GM23338 (cell line): Measurements from ENCODE around the gene OTOGL. TPM values are rescaled to one million over a fixed set of nuclear protein-coding genes. Genes with fewer than 3 reads are reported as not detected.
A peak's percentile ranks its signal among the peaks of the same experiment; 100 is the strongest.

Experiments used
- ATAC-seq: fragments of 200-7000 bp; cut with Tn5 transposase; 3 replicates; pipeline ENCODE4 v1.9.1; 2020
- DNase-seq: peaks from one replicate; pipeline ENCODE4 v3.0.0-alpha.2; 2015; ENCODE audit warnings: low spot score
- H2AFZ ChIP-seq: fragments of 200-600 bp; sonication (generic); 2 replicates; pipeline ENCODE4 v1.8.0; 2016; ENCODE audit warnings: antibody characterized with exemption, mild to moderate bottlenecking, moderate library complexity
- H3F3A ChIP-seq: fragments of 200-600 bp; sonication (generic); replicated peaks from 2 replicates; pipeline ENCODE4 v1.8.0; 2017; ENCODE audit warnings: antibody characterized with exemption, mixed run types, low read depth
- H3K27ac ChIP-seq: fragments of 200-600 bp; sonication (generic); 2 replicates; pipeline ENCODE4 v1.6.1; 2016; ENCODE audit warnings: low read depth
- H3K27me3 ChIP-seq: fragments of 200-600 bp; sonication (generic); 2 replicates; pipeline ENCODE4 v1.8.0; 2016; ENCODE audit warnings: mild to moderate bottlenecking, mixed run types, moderate library complexity; ENCODE audit not compliant: insufficient read depth
- H3K36me3 ChIP-seq: fragments of 200-600 bp; sonication (generic); 2 replicates; pipeline ENCODE4 v1.8.0; 2016; ENCODE audit warnings: mild to moderate bottlenecking; ENCODE audit not compliant: insufficient read depth
- H3K4me1 ChIP-seq: fragments of 200-600 bp; sonication (generic); 2 replicates; pipeline ENCODE4 v1.8.0; 2016; ENCODE audit warnings: mild to moderate bottlenecking, moderate library complexity; ENCODE audit not compliant: insufficient read depth
- H3K4me2 ChIP-seq: fragments of 200-600 bp; sonication (generic); 2 replicates; pipeline ENCODE4 v1.7.1; 2017; ENCODE audit warnings: mixed run types
- H3K4me3 ChIP-seq: fragments of 200-600 bp; sonication (generic); 2 replicates; pipeline ENCODE4 v1.6.1; 2016; ENCODE audit warnings: mixed run types
- H3K79me2 ChIP-seq: fragments of 200-600 bp; sonication (generic); replicated peaks from 2 replicates; pipeline ENCODE4 v1.8.0; 2017; ENCODE audit warnings: mild to moderate bottlenecking; ENCODE audit not compliant: insufficient read depth
- H3K9me2 ChIP-seq: fragments of 200-600 bp; sonication (generic); 2 replicates; pipeline ENCODE4 v1.8.0; 2017; ENCODE audit not compliant: insufficient read depth
- H4K20me1 ChIP-seq: fragments of 200-600 bp; sonication (generic); replicated peaks from 2 replicates; pipeline ENCODE4 v1.8.0; 2017; ENCODE audit warnings: mild to moderate bottlenecking; ENCODE audit not compliant: insufficient read depth
- H3K27ac Mint-ChIP-seq: 2 replicates; pipeline ENCODE4 v1.8.0; 2020; ENCODE audit warnings: inconsistent platforms, mild to moderate bottlenecking, moderate library complexity, mixed read lengths
- H3K27me3 Mint-ChIP-seq: 3 replicates; pipeline ENCODE4 v1.8.0; 2022; ENCODE audit warnings: low read depth, mild to moderate bottlenecking, moderate library complexity, mixed read lengths, inconsistent platforms; ENCODE audit not compliant: insufficient read depth, poor library complexity
- H3K36me3 Mint-ChIP-seq: 3 replicates; pipeline ENCODE4 v1.8.0; 2021; ENCODE audit warnings: low read depth, mild to moderate bottlenecking, inconsistent platforms, moderate library complexity, mixed read lengths
- H3K4me1 Mint-ChIP-seq: 3 replicates; pipeline ENCODE4 v1.8.0; 2020; ENCODE audit warnings: mild to moderate bottlenecking, inconsistent platforms, mixed read lengths
- H3K4me3 Mint-ChIP-seq: 3 replicates; pipeline ENCODE4 v1.8.0; 2021; ENCODE audit warnings: moderate library complexity, mild to moderate bottlenecking, inconsistent platforms, mixed read lengths
- H3K9me3 Mint-ChIP-seq: 3 replicates; pipeline ENCODE4 v1.8.0; 2020; ENCODE audit warnings: moderate library complexity, mild to moderate bottlenecking, inconsistent platforms, mixed read lengths
- CREB1 ChIP-seq: fragments of 250-450 bp; sonication (Bioruptor Pico); IDR thresholded peaks from 2 replicates; pipeline ENCODE4 v1.5.0; 2020; ENCODE audit warnings: low read depth, mild to moderate bottlenecking, moderate library complexity
- EZH2 ChIP-seq: fragments of 200-600 bp; sonication (generic); IDR thresholded peaks from one replicate; pipeline ENCODE4 v1.8.0; 2017; ENCODE audit warnings: antibody characterized with exemption, mild to moderate bottlenecking, low read depth; ENCODE audit not compliant: unreplicated experiment
- JUNB ChIP-seq: IDR thresholded peaks from one replicate; pipeline ENCODE4 v1.6.1; 2016; ENCODE audit warnings: antibody characterized with exemption; ENCODE audit not compliant: unreplicated experiment
- NANOG ChIP-seq: IDR thresholded peaks from 2 replicates; pipeline ENCODE4 v1.6.1; 2016; ENCODE audit warnings: antibody characterized with exemption, borderline replicate concordance
- POLR2AphosphoS5 ChIP-seq: IDR thresholded peaks from 2 replicates; pipeline ENCODE4 v1.6.1; 2016; ENCODE audit warnings: antibody characterized with exemption, low read depth
- STAT1 ChIP-seq: IDR thresholded peaks from one replicate; pipeline ENCODE4 v1.6.1; 2016; ENCODE audit warnings: antibody characterized with exemption; ENCODE audit not compliant: unreplicated experiment
- ZNF114 ChIP-seq: fragments of 250-450 bp; sonication (Bioruptor Pico); IDR thresholded peaks from 2 replicates; pipeline ENCODE4 v1.5.0; 2020; ENCODE audit warnings: mild to moderate bottlenecking, moderate library complexity
- ZNF331 ChIP-seq: fragments of 250-450 bp; sonication (Bioruptor Pico); IDR thresholded peaks from 2 replicates; pipeline ENCODE4 v1.5.0; 2020; ENCODE audit warnings: low read depth, mild to moderate bottlenecking, moderate library complexity
- polyA plus RNA-seq: library from polyadenylated mRNA; unstranded; fragments of >200 nt; fragmentation: Nextera tagmentation; extraction: Ambion mirVana; gene quantifications from 2 replicates; pipeline ENCODE4 v1.2.1, GENCODE V29; 2016
- total RNA-seq: library from RNA; depleted of rRNA; stranded (reverse); fragments of >200 nt; shearing (Covaris generic); gene quantifications from 2 replicates; pipeline ENCODE4 v1.2.3, GENCODE V29; 2014
- TF ChIP-seq, protein P1 (sequence below): IDR thresholded peaks from 2 replicates; pipeline ENCODE4 v1.6.1; 2016; ENCODE audit warnings: antibody characterized with exemption
- TF ChIP-seq, protein P2 (sequence below): IDR thresholded peaks from one replicate; pipeline ENCODE4 v1.6.1; 2018; ENCODE audit warnings: antibody characterized with exemption; ENCODE audit not compliant: unreplicated experiment
- TF ChIP-seq, protein P3 (sequence below): fragments of 250-450 bp; sonication (Bioruptor Pico); IDR thresholded peaks from 2 replicates; pipeline ENCODE4 v1.5.0; 2020; ENCODE audit warnings: mild to moderate bottlenecking, moderate library complexity
- TF ChIP-seq, protein P4 (sequence below), 2 experiments: fragments of 200-600 bp in 1 of 2; sonication (generic) in 1 of 2; conservative IDR thresholded peaks; 2 replicates each; pipeline versions ENCODE4 v1.5.1 to v1.6.1; 2016 to 2017; ENCODE audit warnings: antibody characterized with exemption in 2 of 2, low read depth in 2 of 2, mild to moderate bottlenecking in 2 of 2, moderate library complexity in 1 of 2

Gene OTOGL
- total and polyA plus RNA-seq, 2 experiments from 2014 or later = 0.36 to 0.66 TPM

DNA sequence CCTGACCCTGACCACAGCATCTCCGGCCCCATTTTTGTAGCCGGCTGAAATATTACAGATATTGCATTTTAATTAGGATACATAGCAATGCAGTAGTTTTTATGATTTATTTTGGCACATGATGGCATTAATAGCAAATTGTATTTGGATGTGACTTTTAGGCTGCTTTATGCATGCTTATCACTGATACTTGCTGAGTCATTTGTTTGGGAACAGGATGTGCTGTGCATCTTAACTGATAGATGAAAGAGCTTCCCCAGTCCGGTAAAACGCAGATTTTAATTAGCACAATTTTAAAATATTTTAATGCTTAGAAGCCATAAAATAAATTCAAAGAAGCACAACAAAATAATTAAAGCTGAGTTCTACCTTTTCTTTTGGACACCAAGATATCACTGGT lies 90.7 kb downstream of the OTOGL start:
- TF ChIP-seq EZH2 (no peak), JUNB (no peak), POLR2AphosphoS5 (no peak), ZNF114 (no peak), NANOG (no peak), ZNF331 (CRISPR knock-in tag) (no peak), CREB1 (CRISPR knock-in tag) (no peak), STAT1 (no peak)
- TF ChIP-seq, protein P1, sequence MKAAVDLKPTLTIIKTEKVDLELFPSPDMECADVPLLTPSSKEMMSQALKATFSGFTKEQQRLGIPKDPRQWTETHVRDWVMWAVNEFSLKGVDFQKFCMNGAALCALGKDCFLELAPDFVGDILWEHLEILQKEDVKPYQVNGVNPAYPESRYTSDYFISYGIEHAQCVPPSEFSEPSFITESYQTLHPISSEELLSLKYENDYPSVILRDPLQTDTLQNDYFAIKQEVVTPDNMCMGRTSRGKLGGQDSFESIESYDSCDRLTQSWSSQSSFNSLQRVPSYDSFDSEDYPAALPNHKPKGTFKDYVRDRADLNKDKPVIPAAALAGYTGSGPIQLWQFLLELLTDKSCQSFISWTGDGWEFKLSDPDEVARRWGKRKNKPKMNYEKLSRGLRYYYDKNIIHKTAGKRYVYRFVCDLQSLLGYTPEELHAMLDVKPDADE = no peak
- TF ChIP-seq, protein P2, sequence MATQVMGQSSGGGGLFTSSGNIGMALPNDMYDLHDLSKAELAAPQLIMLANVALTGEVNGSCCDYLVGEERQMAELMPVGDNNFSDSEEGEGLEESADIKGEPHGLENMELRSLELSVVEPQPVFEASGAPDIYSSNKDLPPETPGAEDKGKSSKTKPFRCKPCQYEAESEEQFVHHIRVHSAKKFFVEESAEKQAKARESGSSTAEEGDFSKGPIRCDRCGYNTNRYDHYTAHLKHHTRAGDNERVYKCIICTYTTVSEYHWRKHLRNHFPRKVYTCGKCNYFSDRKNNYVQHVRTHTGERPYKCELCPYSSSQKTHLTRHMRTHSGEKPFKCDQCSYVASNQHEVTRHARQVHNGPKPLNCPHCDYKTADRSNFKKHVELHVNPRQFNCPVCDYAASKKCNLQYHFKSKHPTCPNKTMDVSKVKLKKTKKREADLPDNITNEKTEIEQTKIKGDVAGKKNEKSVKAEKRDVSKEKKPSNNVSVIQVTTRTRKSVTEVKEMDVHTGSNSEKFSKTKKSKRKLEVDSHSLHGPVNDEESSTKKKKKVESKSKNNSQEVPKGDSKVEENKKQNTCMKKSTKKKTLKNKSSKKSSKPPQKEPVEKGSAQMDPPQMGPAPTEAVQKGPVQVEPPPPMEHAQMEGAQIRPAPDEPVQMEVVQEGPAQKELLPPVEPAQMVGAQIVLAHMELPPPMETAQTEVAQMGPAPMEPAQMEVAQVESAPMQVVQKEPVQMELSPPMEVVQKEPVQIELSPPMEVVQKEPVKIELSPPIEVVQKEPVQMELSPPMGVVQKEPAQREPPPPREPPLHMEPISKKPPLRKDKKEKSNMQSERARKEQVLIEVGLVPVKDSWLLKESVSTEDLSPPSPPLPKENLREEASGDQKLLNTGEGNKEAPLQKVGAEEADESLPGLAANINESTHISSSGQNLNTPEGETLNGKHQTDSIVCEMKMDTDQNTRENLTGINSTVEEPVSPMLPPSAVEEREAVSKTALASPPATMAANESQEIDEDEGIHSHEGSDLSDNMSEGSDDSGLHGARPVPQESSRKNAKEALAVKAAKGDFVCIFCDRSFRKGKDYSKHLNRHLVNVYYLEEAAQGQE = no peak
- TF ChIP-seq, protein P3, sequence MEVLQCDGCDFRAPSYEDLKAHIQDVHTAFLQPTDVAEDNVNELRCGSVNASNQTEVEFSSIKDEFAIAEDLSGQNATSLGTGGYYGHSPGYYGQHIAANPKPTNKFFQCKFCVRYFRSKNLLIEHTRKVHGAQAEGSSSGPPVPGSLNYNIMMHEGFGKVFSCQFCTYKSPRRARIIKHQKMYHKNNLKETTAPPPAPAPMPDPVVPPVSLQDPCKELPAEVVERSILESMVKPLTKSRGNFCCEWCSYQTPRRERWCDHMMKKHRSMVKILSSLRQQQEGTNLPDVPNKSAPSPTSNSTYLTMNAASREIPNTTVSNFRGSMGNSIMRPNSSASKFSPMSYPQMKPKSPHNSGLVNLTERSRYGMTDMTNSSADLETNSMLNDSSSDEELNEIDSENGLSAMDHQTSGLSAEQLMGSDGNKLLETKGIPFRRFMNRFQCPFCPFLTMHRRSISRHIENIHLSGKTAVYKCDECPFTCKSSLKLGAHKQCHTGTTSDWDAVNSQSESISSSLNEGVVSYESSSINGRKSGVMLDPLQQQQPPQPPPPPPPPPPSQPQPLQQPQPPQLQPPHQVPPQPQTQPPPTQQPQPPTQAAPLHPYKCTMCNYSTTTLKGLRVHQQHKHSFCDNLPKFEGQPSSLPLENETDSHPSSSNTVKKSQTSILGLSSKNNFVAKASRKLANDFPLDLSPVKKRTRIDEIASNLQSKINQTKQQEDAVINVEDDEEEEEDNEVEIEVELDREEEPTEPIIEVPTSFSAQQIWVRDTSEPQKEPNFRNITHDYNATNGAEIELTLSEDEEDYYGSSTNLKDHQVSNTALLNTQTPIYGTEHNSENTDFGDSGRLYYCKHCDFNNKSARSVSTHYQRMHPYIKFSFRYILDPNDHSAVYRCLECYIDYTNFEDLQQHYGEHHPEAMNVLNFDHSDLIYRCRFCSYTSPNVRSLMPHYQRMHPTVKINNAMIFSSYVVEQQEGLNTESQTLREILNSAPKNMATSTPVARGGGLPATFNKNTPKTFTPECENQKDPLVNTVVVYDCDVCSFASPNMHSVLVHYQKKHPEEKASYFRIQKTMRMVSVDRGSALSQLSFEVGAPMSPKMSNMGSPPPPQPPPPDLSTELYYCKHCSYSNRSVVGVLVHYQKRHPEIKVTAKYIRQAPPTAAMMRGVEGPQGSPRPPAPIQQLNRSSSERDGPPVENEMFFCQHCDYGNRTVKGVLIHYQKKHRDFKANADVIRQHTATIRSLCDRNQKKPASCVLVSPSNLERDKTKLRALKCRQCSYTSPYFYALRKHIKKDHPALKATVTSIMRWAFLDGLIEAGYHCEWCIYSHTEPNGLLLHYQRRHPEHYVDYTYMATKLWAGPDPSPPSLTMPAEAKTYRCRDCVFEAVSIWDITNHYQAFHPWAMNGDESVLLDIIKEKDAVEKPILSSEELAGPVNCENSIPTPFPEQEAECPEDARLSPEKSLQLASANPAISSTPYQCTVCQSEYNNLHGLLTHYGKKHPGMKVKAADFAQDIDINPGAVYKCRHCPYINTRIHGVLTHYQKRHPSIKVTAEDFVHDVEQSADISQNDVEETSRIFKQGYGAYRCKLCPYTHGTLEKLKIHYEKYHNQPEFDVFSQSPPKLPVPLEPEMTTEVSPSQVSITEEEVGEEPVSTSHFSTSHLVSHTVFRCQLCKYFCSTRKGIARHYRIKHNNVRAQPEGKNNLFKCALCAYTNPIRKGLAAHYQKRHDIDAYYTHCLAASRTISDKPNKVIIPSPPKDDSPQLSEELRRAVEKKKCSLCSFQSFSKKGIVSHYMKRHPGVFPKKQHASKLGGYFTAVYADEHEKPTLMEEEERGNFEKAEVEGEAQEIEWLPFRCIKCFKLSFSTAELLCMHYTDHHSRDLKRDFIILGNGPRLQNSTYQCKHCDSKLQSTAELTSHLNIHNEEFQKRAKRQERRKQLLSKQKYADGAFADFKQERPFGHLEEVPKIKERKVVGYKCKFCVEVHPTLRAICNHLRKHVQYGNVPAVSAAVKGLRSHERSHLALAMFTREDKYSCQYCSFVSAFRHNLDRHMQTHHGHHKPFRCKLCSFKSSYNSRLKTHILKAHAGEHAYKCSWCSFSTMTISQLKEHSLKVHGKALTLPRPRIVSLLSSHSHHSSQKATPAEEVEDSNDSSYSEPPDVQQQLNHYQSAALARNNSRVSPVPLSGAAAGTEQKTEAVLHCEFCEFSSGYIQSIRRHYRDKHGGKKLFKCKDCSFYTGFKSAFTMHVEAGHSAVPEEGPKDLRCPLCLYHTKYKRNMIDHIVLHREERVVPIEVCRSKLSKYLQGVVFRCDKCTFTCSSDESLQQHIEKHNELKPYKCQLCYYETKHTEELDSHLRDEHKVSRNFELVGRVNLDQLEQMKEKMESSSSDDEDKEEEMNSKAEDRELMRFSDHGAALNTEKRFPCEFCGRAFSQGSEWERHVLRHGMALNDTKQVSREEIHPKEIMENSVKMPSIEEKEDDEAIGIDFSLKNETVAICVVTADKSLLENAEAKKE (CRISPR knock-in tag) = no peak
- TF ChIP-seq, protein P4, sequence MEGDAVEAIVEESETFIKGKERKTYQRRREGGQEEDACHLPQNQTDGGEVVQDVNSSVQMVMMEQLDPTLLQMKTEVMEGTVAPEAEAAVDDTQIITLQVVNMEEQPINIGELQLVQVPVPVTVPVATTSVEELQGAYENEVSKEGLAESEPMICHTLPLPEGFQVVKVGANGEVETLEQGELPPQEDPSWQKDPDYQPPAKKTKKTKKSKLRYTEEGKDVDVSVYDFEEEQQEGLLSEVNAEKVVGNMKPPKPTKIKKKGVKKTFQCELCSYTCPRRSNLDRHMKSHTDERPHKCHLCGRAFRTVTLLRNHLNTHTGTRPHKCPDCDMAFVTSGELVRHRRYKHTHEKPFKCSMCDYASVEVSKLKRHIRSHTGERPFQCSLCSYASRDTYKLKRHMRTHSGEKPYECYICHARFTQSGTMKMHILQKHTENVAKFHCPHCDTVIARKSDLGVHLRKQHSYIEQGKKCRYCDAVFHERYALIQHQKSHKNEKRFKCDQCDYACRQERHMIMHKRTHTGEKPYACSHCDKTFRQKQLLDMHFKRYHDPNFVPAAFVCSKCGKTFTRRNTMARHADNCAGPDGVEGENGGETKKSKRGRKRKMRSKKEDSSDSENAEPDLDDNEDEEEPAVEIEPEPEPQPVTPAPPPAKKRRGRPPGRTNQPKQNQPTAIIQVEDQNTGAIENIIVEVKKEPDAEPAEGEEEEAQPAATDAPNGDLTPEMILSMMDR (conservative IDR thresholded peaks at IDR 0.05; ENCODE audit: low read depth in 2 of 2) = no peak
- Histone ChIP-seq H3F3A (no peaks in the 10 kb centered on the region), H3K79me2 (no peaks in the 10 kb centered on the region), H3K4me1 (peaks cover 6% of the 10 kb centered on the region; the same call in 1 of the 2 replicates), H3K36me3 (no peaks in the 10 kb centered on the region), H3K27ac (no peak overlapping the region), H4K20me1 (no peaks in the 10 kb centered on the region), H3K4me2 (no peak overlapping the region), H2AFZ (0 out of 2 replicates have a peak overlapping the region, but pooled peaks have one; percentile 49), H3K4me3 (no peak overlapping the region), H3K9me2 (0 out of 2 replicates have a peak, but pooled peaks cover 3% of the 10 kb centered on the region), H3K27me3 (no peaks in the 10 kb centered on the region)
- ATAC-seq = no peak
- H3K4me3 Mint-ChIP-seq = no peak overlapping the region
- no peak overlapping the region for H3K27ac Mint-ChIP-seq
- DNase-seq = no peak
- peaks cover 17% of the 10 kb centered on the region for H3K4me1 Mint-ChIP-seq
- no peaks in the 10 kb centered on the region for H3K36me3 Mint-ChIP-seq
- H3K9me3 Mint-ChIP-seq = no peaks in the 10 kb centered on the region
- H3K27me3 Mint-ChIP-seq = peaks cover 2% of the 10 kb centered on the region
